ENCODE data around the gene MYH4. TPM values are rescaled to one million over a fixed set of nuclear protein-coding genes. Genes with fewer than 3 reads are reported as not detected.

Gene MYH4
- total and polyA plus RNA-seq, 2 experiments from 2014 or later = not detected

- H3K27me3 ChIP-seq (replicated peaks; ENCODE audit: insufficient read depth) = peaks cover 3% of the 10 kb centered on the region; the same call in 1 of the 2 replicates
- no peak overlapping the region for H3K4me3 ChIP-seq
- no peak overlapping the region for H3K27ac ChIP-seq
- no peaks in the 10 kb centered on the region for H3K9me2 ChIP-seq (ENCODE audit: insufficient read depth)
- no peaks in the 10 kb centered on the region for H3K36me3 ChIP-seq (ENCODE audit: low read depth)
- no peaks in the 10 kb centered on the region for H3K9me3 ChIP-seq (ENCODE audit: low read depth)
- H3F3A ChIP-seq (ENCODE audit: insufficient read depth) = no peaks in the 10 kb centered on the region
- in situ Hi-C loops (cut with MboI) = no loop called here
- no peaks in the 10 kb centered on the region for H4K20me1 ChIP-seq (ENCODE audit: insufficient read depth)
- no peak overlapping the region for H3K9ac ChIP-seq
- H2AFZ ChIP-seq = no peak overlapping the region
- no peak overlapping the region for H3K4me2 ChIP-seq (ENCODE audit: unreplicated experiment)
- DNase-seq = no peak
- H3K79me2 ChIP-seq (ENCODE audit: insufficient read depth) = no peaks in the 10 kb centered on the region
- no peaks in the 10 kb centered on the region for H3K4me1 ChIP-seq (ENCODE audit: insufficient read depth)
- TF ChIP-seq EZH2 (IDR thresholded peaks at IDR 0.05; ENCODE audit: insufficient read depth, poor library complexity, severe bottlenecking) (no peak), EZH2phosphoT487 (IDR thresholded peaks at IDR 0.05; ENCODE audit: insufficient read depth, low read depth) (no peak)
- WGBS, 2 experiments (ENCODE audit: low coverage in 1 of 2, low lambda C conversion rate in 2 of 2, missing lambda C conversion rate in 2 of 2) = 54 to 66% methylated on average over 4 of the region's 4 CpGs
Measured at GRCh38 chr17:10460062-10460461, 9.3 kb downstream of the MYH4 start.

GRCh38 chr17:10458701-10459100, 10.7 kb downstream of the MYH4 start:
- peaks cover 5% of the 10 kb centered on the region; the same call in 1 of the 2 replicates for H3K27me3 ChIP-seq (replicated peaks; ENCODE audit: insufficient read depth)

GRCh38 chr17:10457952-10458351, 11.4 kb downstream of the MYH4 start:
- Histone ChIP-seq H3F3A (ENCODE audit: insufficient read depth) (no peaks in the 10 kb centered on the region), H4K20me1 (ENCODE audit: insufficient read depth) (no peaks in the 10 kb centered on the region), H3K4me3 (no peak overlapping the region), H3K9me3 (ENCODE audit: low read depth) (no peaks in the 10 kb centered on the region), H3K4me1 (ENCODE audit: insufficient read depth) (no peaks in the 10 kb centered on the region), H3K27ac (no peak overlapping the region), H3K9ac (no peak overlapping the region), H3K9me2 (ENCODE audit: insufficient read depth) (no peaks in the 10 kb centered on the region), H3K27me3 (replicated peaks; ENCODE audit: insufficient read depth) (peaks cover 5% of the 10 kb centered on the region; the same call in 1 of the 2 replicates), H2AFZ (no peak overlapping the region), H3K36me3 (ENCODE audit: low read depth) (no peaks in the 10 kb centered on the region), H3K79me2 (ENCODE audit: insufficient read depth) (no peaks in the 10 kb centered on the region), H3K4me2 (ENCODE audit: unreplicated experiment) (no peak overlapping the region)
- 0% methylated on average over 1 of the region's 1 CpG for WGBS, 2 experiments (ENCODE audit: low coverage in 1 of 2, low lambda C conversion rate in 2 of 2, missing lambda C conversion rate in 2 of 2)
- TF ChIP-seq EZH2phosphoT487 (IDR thresholded peaks at IDR 0.05; ENCODE audit: insufficient read depth, low read depth) (no peak), EZH2 (IDR thresholded peaks at IDR 0.05; ENCODE audit: insufficient read depth, poor library complexity, severe bottlenecking) (no peak)
- no peak for DNase-seq
- in situ Hi-C loops (cut with MboI) = no loop called here

More at GRCh38 chr17:10458701-10459100, 10.7 kb downstream of the MYH4 start:
- no peak overlapping the region for H3K27ac ChIP-seq
- H3K9me3 ChIP-seq (ENCODE audit: low read depth) = no peaks in the 10 kb centered on the region
- H4K20me1 ChIP-seq (ENCODE audit: insufficient read depth) = no peaks in the 10 kb centered on the region
- no peak overlapping the region for H3K4me2 ChIP-seq (ENCODE audit: unreplicated experiment)
- no peak overlapping the region for H3K9ac ChIP-seq
- in situ Hi-C loops (cut with MboI) = no loop called here
- H3F3A ChIP-seq (ENCODE audit: insufficient read depth) = no peaks in the 10 kb centered on the region
- H3K9me2 ChIP-seq (ENCODE audit: insufficient read depth) = no peaks in the 10 kb centered on the region
- no peaks in the 10 kb centered on the region for H3K79me2 ChIP-seq (ENCODE audit: insufficient read depth)
- TF ChIP-seq EZH2 (IDR thresholded peaks at IDR 0.05; ENCODE audit: insufficient read depth, poor library complexity, severe bottlenecking) (no peak), EZH2phosphoT487 (IDR thresholded peaks at IDR 0.05; ENCODE audit: insufficient read depth, low read depth) (no peak)
- no peak overlapping the region for H3K4me3 ChIP-seq
- 7 to 10% methylated on average over 3 of the region's 3 CpGs for WGBS, 2 experiments (ENCODE audit: low coverage in 1 of 2, low lambda C conversion rate in 2 of 2, missing lambda C conversion rate in 2 of 2)
- no peaks in the 10 kb centered on the region for H3K36me3 ChIP-seq (ENCODE audit: low read depth)
- no peak overlapping the region for H2AFZ ChIP-seq
- DNase-seq = no peak
- no peaks in the 10 kb centered on the region for H3K4me1 ChIP-seq (ENCODE audit: insufficient read depth)

- in situ Hi-C loops (cut with MboI) = no loop called here
- 28 to 29% methylated on average over 7 of the region's 7 CpGs for WGBS, 2 experiments (ENCODE audit: low coverage in 1 of 2, low lambda C conversion rate in 2 of 2, missing lambda C conversion rate in 2 of 2)
- Histone ChIP-seq H3K9me2 (ENCODE audit: insufficient read depth) (no peaks in the 10 kb centered on the region), H3K4me2 (ENCODE audit: unreplicated experiment) (no peak overlapping the region), H4K20me1 (ENCODE audit: insufficient read depth) (no peaks in the 10 kb centered on the region), H3F3A (ENCODE audit: insufficient read depth) (no peaks in the 10 kb centered on the region), H3K36me3 (ENCODE audit: low read depth) (no peaks in the 10 kb centered on the region), H3K79me2 (ENCODE audit: insufficient read depth) (no peaks in the 10 kb centered on the region), H3K27me3 (replicated peaks; ENCODE audit: insufficient read depth) (peaks cover 16% of the 10 kb centered on the region; the same call in 1 of the 2 replicates), H2AFZ (no peak overlapping the region), H3K4me1 (ENCODE audit: insufficient read depth) (no peaks in the 10 kb centered on the region), H3K9me3 (ENCODE audit: low read depth) (no peaks in the 10 kb centered on the region), H3K9ac (no peak overlapping the region), H3K4me3 (no peak overlapping the region), H3K27ac (no peak overlapping the region)
- TF ChIP-seq EZH2 (IDR thresholded peaks at IDR 0.05; ENCODE audit: insufficient read depth, poor library complexity, severe bottlenecking) = no peak
- no peak for TF ChIP-seq EZH2phosphoT487 (IDR thresholded peaks at IDR 0.05; ENCODE audit: insufficient read depth, low read depth)
- DNase-seq = no peak
Measured at GRCh38 chr17:10447026-10447931, 22.1 kb downstream of the MYH4 start.

All from GM23248 (cell line).